ENCODE measurements around the gene BTBD16. TPM values are rescaled to one million over a fixed set of nuclear protein-coding genes. Genes with fewer than 3 reads are reported as not detected.

The BTBD16 gene
- total and polyA plus RNA-seq, 2 experiments from 2014 or later = 0.47 to 0.74 TPM

DNA sequence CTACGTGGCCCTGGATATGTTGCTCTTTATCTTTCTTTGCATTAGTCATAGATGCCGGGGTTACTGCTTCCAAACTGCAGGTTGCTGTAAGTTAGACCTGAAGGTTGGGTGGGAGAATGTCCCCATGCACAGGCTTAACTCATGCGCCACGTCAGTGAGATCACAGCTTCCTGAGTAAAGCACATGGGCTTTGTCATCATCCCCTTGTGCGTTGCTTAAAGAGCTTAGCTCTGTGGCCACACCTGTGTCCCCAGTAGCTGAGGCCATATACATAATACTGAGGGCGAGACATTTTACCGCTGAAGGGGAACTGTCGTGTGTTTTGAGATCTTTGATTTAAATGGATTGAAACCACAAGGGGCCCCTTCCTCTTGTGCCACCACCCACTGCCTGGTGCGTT, 45.8 kb upstream of the BTBD16 start:
- no peaks in the 10 kb centered on the region for H3K27me3 ChIP-seq
- H3K4me1 ChIP-seq (ENCODE audit: insufficient read depth) = no peaks in the 10 kb centered on the region
- no peak overlapping the region for H2AFZ ChIP-seq
- H3K79me2 ChIP-seq = no peaks in the 10 kb centered on the region
- H3K9me2 ChIP-seq (replicated peaks; ENCODE audit: insufficient read depth) = no peaks in the 10 kb centered on the region
- H3K27ac ChIP-seq = no peak overlapping the region
- 92% methylated on average over 9 of the region's 9 CpGs for WGBS (ENCODE audit: low lambda C conversion rate, missing lambda C conversion rate)
- no peaks in the 10 kb centered on the region for H3K36me3 ChIP-seq (replicated peaks; ENCODE audit: insufficient read depth, low read depth)
- H3K4me2 ChIP-seq = no peak overlapping the region
- DNase-seq (ENCODE audit: low spot score) = no peak
- no peaks in the 10 kb centered on the region for H4K20me1 ChIP-seq (ENCODE audit: insufficient read depth, poor library complexity, severe bottlenecking)
- TF ChIP-seq EZH2 (IDR thresholded peaks at IDR 0.05; ENCODE audit: borderline replicate concordance) (no peak), EZH2phosphoT487 (IDR thresholded peaks at IDR 0.05; ENCODE audit: low read depth, severe bottlenecking, unreplicated experiment) (no peak), CTCF (IDR thresholded peaks at IDR 0.05; ENCODE audit: poor library complexity) (no peak)
- H3K4me3 ChIP-seq = no peak overlapping the region
- H3K9me3 ChIP-seq (ENCODE audit: low read depth) = no peaks in the 10 kb centered on the region

DNA sequence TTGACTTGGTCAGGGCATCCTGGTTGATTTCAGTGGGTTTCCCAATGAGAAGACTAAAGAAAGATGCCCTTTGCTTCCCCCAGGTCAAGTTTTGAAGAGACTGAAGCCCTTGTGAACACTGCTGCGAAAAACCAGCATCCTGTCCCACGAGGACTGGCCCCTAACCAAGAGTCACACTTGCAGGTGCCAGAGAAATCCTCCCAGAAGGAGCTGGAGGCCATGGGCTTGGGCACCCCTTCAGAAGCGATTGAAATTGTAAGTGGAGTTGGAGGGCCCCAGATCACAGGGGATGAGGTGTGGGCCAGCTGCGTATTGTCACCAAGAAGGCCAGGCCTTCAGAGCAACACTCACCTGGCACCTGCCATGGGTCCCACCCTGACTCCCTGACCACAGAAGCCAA, 43.3 kb upstream of the BTBD16 start:
- no peaks in the 10 kb centered on the region for H3K79me2 ChIP-seq
- H3K4me3 ChIP-seq = no peak overlapping the region
- H3K9me3 ChIP-seq (ENCODE audit: low read depth) = no peaks in the 10 kb centered on the region
- no peak overlapping the region for H3K27ac ChIP-seq
- H3K36me3 ChIP-seq (replicated peaks; ENCODE audit: insufficient read depth, low read depth) = no peaks in the 10 kb centered on the region
- H3K9me2 ChIP-seq (replicated peaks; ENCODE audit: insufficient read depth) = no peaks in the 10 kb centered on the region
- no peak overlapping the region for H2AFZ ChIP-seq
- no peaks in the 10 kb centered on the region for H3K4me1 ChIP-seq (ENCODE audit: insufficient read depth)
- H3K27me3 ChIP-seq = no peaks in the 10 kb centered on the region
- 93% methylated on average over 4 of the region's 4 CpGs for WGBS (ENCODE audit: low lambda C conversion rate, missing lambda C conversion rate)
- no peaks in the 10 kb centered on the region for H4K20me1 ChIP-seq (ENCODE audit: insufficient read depth, poor library complexity, severe bottlenecking)
- no peak for TF ChIP-seq EZH2phosphoT487 (IDR thresholded peaks at IDR 0.05; ENCODE audit: low read depth, severe bottlenecking, unreplicated experiment)
- no peak for DNase-seq (ENCODE audit: low spot score)
- H3K4me2 ChIP-seq = no peak overlapping the region

DNA sequence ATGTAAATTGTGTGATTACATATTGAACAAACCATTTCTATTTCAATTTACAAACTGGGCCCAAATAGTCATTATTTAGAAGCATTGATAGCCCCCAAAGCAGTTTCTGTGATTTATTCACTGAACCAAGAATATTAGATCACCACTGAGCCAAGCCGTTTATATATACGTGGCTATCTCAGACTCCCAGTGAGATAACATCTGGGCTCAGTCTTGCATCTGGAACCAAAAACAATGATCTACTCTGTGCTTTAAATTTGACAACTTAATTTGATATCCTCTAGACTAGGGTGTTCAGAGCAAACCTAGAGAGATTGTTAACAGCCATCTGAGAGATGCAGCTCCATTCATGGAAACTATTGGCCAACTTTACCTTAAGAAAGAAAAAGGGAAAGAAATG, 41.4 kb upstream of the BTBD16 start:
- Histone ChIP-seq H3K4me2 (no peak overlapping the region), H3K4me3 (no peak overlapping the region), H2AFZ (no peak overlapping the region), H3K27ac (no peak overlapping the region), H3K9me3 (ENCODE audit: low read depth) (no peaks in the 10 kb centered on the region), H3K9me2 (replicated peaks; ENCODE audit: insufficient read depth) (no peaks in the 10 kb centered on the region), H4K20me1 (ENCODE audit: insufficient read depth, poor library complexity, severe bottlenecking) (no peaks in the 10 kb centered on the region), H3K4me1 (ENCODE audit: insufficient read depth) (no peaks in the 10 kb centered on the region), H3K79me2 (no peaks in the 10 kb centered on the region), H3K36me3 (replicated peaks; ENCODE audit: insufficient read depth, low read depth) (no peaks in the 10 kb centered on the region), H3K27me3 (no peaks in the 10 kb centered on the region)
- no peak for DNase-seq (ENCODE audit: low spot score)
- WGBS (ENCODE audit: low lambda C conversion rate, missing lambda C conversion rate) = 74% methylated on average over 2 of the region's 2 CpGs
- no peak for TF ChIP-seq CTCF (IDR thresholded peaks at IDR 0.05; ENCODE audit: poor library complexity)
- TF ChIP-seq EZH2 (IDR thresholded peaks at IDR 0.05; ENCODE audit: borderline replicate concordance) = no peak
- no peak for TF ChIP-seq EZH2phosphoT487 (IDR thresholded peaks at IDR 0.05; ENCODE audit: low read depth, severe bottlenecking, unreplicated experiment)

DNA sequence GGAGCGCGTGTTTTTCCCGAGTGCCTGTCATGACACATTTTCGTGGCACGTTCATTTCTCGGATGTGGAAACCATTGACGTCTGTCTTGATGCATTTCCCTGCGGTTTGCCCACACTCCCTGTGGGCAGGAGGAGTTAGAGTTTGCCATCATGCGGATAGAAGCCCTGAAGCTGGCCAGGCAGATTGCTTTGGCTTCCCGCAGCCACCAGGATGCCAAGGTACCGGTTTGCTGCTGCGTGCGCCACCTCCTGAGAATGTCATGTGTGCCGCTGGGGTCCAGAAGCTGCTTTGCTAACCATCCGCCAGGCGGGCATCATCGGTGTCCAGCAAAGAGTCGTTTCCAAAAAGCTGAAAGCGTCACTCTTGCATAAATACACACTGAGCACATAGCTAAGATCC, 40.9 kb upstream of the BTBD16 start:
- Histone ChIP-seq H2AFZ (no peak overlapping the region), H3K36me3 (replicated peaks; ENCODE audit: insufficient read depth, low read depth) (no peaks in the 10 kb centered on the region), H3K4me2 (no peak overlapping the region), H3K27ac (no peak overlapping the region), H3K79me2 (no peaks in the 10 kb centered on the region), H3K4me3 (no peak overlapping the region), H3K9me2 (replicated peaks; ENCODE audit: insufficient read depth) (no peaks in the 10 kb centered on the region), H3K9me3 (ENCODE audit: low read depth) (no peaks in the 10 kb centered on the region), H3K27me3 (no peaks in the 10 kb centered on the region), H4K20me1 (ENCODE audit: insufficient read depth, poor library complexity, severe bottlenecking) (no peaks in the 10 kb centered on the region), H3K4me1 (ENCODE audit: insufficient read depth) (no peaks in the 10 kb centered on the region)
- WGBS (ENCODE audit: low lambda C conversion rate, missing lambda C conversion rate) = 97% methylated on average over 19 of the region's 19 CpGs
- TF ChIP-seq EZH2phosphoT487 (IDR thresholded peaks at IDR 0.05; ENCODE audit: low read depth, severe bottlenecking, unreplicated experiment) = no peak
- TF ChIP-seq EZH2 (IDR thresholded peaks at IDR 0.05; ENCODE audit: borderline replicate concordance) = no peak
- TF ChIP-seq CTCF (IDR thresholded peaks at IDR 0.05; ENCODE audit: poor library complexity) = no peak
- no peak for DNase-seq (ENCODE audit: low spot score)
